Measurements from ENCODE around the gene KCTD17. TPM values are rescaled to one million over a fixed set of nuclear protein-coding genes. Genes with fewer than 3 reads are reported as not detected.

The KCTD17 gene
- total RNA-seq, 1 donor from 2014 or later, result 42.2 TPM

DNA sequence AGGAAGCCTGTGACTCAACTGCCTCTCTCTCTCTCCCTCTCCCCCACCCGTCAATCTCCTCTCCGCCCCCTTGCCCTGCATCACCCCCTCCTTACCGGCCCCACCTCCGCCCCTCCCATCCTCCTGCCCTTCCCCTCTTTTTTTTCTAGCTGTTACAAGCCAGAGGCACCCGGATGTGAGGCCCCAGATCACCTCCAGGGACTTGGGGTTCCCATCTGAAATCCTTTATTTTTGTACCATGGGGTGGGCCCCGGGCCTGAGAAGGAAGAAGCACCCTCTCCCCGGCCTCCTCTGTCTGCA is 10.8 kb downstream of the KCTD17 start:
- H3K27ac Mint-ChIP-seq, result no peak overlapping the region
- H3K36me3 Mint-ChIP-seq, result no peaks in the 10 kb centered on the region
- no peak for DNase-seq (ENCODE audit: low spot score in 2 of 2, unreplicated experiment in 2 of 2)
- H3K27me3 Mint-ChIP-seq (ENCODE audit: low read depth), result peaks cover 10% of the 10 kb centered on the region
- no peaks in the 10 kb centered on the region for H3K9me3 Mint-ChIP-seq
- H3K4me1 Mint-ChIP-seq, result peaks cover 10% of the 10 kb centered on the region
- H3K4me3 Mint-ChIP-seq, result no peak overlapping the region
- TF ChIP-seq, protein P1, sequence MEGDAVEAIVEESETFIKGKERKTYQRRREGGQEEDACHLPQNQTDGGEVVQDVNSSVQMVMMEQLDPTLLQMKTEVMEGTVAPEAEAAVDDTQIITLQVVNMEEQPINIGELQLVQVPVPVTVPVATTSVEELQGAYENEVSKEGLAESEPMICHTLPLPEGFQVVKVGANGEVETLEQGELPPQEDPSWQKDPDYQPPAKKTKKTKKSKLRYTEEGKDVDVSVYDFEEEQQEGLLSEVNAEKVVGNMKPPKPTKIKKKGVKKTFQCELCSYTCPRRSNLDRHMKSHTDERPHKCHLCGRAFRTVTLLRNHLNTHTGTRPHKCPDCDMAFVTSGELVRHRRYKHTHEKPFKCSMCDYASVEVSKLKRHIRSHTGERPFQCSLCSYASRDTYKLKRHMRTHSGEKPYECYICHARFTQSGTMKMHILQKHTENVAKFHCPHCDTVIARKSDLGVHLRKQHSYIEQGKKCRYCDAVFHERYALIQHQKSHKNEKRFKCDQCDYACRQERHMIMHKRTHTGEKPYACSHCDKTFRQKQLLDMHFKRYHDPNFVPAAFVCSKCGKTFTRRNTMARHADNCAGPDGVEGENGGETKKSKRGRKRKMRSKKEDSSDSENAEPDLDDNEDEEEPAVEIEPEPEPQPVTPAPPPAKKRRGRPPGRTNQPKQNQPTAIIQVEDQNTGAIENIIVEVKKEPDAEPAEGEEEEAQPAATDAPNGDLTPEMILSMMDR (IDR thresholded peaks at IDR 0.05; ENCODE audit: unreplicated experiment), result no peak

DNA sequence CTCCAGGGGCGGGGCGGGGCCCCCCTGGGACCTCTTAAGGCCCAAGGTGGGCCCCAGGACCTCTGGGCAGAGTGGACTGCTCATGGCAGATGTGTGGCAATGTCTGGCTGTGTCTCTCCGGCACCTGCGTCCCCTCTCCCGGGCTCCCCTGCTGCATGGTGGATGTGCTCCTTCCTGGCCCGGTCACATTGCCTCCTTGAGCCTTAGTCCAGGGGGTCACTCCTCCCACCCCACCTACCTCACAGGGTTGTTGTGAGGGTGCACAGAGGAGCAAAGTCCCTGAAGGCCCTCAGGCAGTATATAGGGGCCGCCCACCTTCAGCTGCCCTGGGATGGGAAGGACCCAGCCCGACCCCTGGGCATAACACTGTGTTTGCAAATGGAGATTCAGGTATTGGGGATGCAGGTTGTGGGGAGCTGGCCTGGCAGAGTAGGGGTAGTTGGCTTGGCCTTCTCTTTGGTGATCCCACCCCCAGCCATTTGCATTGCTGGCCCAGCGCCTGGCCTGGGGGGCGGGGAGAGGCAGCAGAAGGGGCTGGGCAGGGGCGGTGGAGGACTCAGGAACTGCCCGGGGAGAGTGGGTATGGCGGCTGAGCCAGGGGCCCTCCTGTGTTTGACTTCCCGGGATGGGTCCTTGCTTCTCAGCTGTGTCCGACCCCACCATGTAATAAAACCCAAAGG is 11.3 kb downstream of the KCTD17 start:
- H3K4me3 Mint-ChIP-seq, result no peak overlapping the region
- no peak overlapping the region for H3K27ac Mint-ChIP-seq
- H3K9me3 Mint-ChIP-seq, result no peaks in the 10 kb centered on the region
- H3K4me1 Mint-ChIP-seq, result peaks cover 10% of the 10 kb centered on the region
- no peaks in the 10 kb centered on the region for H3K36me3 Mint-ChIP-seq
- TF ChIP-seq, protein P1 (IDR thresholded peaks at IDR 0.05; ENCODE audit: unreplicated experiment), result no peak
- no peak for DNase-seq (ENCODE audit: low spot score in 2 of 2, unreplicated experiment in 2 of 2)
- peaks cover 15% of the 10 kb centered on the region for H3K27me3 Mint-ChIP-seq (ENCODE audit: low read depth)

DNA sequence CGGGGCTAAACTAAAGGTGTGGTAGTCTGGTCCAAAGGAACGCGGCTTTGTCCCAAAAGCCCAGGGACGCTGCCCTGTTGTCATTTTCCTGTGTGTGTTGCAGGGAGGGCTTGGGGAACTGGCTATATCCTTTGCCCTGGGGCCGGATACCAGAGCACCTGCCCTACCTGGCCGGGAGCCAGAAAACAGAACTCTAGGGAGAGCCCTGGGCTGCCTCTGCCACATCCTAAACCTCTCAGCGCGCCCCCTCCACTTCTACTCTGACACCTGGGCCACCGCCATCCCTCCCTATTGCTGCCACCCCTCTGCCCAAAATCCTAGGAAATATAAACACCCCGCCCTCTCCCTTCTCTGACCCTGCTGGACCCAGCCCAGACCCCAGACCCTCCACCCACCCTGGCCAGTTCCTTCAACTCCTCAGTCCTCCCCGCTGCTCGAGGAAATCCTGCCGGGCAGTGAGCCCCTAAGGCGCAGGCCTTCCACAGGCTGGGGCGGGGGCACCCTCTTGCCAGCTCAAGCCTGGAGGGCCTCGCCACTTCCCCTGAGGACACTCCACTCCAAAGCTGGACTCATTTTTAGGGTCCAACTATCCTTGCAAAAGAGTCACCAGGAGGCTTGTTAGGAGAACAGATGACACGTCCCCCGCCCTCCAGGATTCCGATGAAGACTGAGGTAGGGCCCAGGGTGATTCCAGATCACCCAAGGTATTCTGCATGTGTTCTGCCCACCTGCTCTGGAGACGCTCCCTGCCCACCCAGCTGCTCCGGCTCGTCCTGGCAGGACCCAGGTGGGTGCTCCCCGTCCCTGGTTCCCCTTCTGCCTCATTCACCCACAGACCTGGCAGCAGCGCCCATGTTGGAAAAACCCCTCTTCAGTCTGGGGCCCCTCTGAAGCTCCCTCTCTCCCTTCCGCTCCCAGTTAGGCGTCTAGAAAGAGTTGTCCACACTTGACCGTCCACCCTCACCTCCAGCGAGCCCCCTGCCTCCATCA is 12.2 kb downstream of the KCTD17 start:
- peaks cover 10% of the 10 kb centered on the region for H3K4me1 Mint-ChIP-seq
- no peak overlapping the region for H3K4me3 Mint-ChIP-seq
- H3K27ac Mint-ChIP-seq, result no peak overlapping the region
- no peak for DNase-seq (ENCODE audit: low spot score in 2 of 2, unreplicated experiment in 2 of 2)
- peaks cover 24% of the 10 kb centered on the region for H3K27me3 Mint-ChIP-seq (ENCODE audit: low read depth)
- H3K9me3 Mint-ChIP-seq, result no peaks in the 10 kb centered on the region
- TF ChIP-seq, protein P1 (IDR thresholded peaks at IDR 0.05; ENCODE audit: unreplicated experiment), result no peak
- no peaks in the 10 kb centered on the region for H3K36me3 Mint-ChIP-seq

DNA sequence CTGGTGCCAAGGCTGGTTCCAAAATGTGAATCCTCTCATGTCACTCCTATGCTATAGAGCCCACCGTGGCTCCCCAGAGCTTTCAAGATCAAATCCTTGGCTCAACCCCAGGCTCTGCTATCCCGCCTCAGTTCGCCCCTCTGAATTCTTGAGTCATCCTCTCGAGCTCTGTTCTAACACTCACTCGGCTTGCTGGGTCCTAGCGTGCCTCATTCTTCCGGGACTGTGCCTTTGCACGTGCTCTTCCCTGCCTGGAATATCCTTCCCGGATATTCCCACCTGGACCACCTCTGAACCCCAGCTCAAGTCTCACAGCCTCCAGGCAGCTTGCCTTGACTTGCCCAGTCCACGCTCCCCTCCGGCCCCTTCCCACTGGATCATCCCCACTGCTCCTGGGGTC is 13.0 kb downstream of the KCTD17 start:
- Mint-ChIP-seq H3K4me3 (no peak overlapping the region), H3K27ac (no peak overlapping the region), H3K27me3 (ENCODE audit: low read depth) (peaks cover 28% of the 10 kb centered on the region), H3K36me3 (no peaks in the 10 kb centered on the region), H3K9me3 (no peaks in the 10 kb centered on the region), H3K4me1 (peaks cover 10% of the 10 kb centered on the region)
- TF ChIP-seq, protein P1 (IDR thresholded peaks at IDR 0.05; ENCODE audit: unreplicated experiment), result no peak
- no peak for DNase-seq (ENCODE audit: low spot score in 2 of 2, unreplicated experiment in 2 of 2)

DNA sequence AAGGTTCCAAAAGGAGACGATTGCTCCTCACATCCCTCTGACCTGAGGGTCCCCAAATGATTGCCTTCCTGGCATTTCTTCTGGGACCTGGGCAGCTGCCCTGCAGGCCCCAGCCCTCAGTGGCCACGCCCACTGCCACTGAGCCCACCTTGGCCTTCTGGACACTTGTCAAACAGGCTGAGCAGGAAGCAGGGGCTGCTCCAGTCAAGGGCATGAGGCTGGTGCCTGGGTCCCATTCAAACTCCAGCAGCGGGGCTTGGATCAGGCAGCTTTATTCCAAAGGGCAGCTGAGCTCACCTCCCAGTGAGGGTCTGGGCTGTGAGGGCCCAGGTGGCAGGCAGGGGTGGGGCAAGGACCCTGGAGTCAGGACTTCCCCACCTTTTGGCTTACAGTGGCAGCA is 13.6 kb downstream of the KCTD17 start:
- no peak overlapping the region for H3K4me3 Mint-ChIP-seq
- TF ChIP-seq, protein P1 (IDR thresholded peaks at IDR 0.05; ENCODE audit: unreplicated experiment), result no peak
- H3K27me3 Mint-ChIP-seq (ENCODE audit: low read depth), result peaks cover 28% of the 10 kb centered on the region
- peaks cover 10% of the 10 kb centered on the region for H3K4me1 Mint-ChIP-seq
- no peak overlapping the region for H3K27ac Mint-ChIP-seq
- H3K36me3 Mint-ChIP-seq, result no peaks in the 10 kb centered on the region
- H3K9me3 Mint-ChIP-seq, result no peaks in the 10 kb centered on the region
- DNase-seq (ENCODE audit: low spot score in 2 of 2, unreplicated experiment in 2 of 2), result no peak

Measured in mesothelial cell of epicardium (in vitro differentiated cells).